ENCODE measurements around the gene CLIC6. TPM values are rescaled to one million over a fixed set of nuclear protein-coding genes. Genes with fewer than 3 reads are reported as not detected.

Gene CLIC6
- total RNA-seq, 3 donors from 2014 or later: 0.96 to 4.8 (median 3.0) TPM

- no peaks in the 10 kb centered on the region for H3K36me3 ChIP-seq (ENCODE audit: low read depth)
- DNase-seq (no peak), ATAC-seq (peak; percentile 32)
- intact Hi-C loops (cut with DNase I, micrococcal nuclease): no loop called here
- TF ChIP-seq CTCF (IDR thresholded peaks at IDR 0.05): no peak
- H3K4me3 ChIP-seq: no peak overlapping the region
- H3K9me3 ChIP-seq: no peaks in the 10 kb centered on the region
- no peaks in the 10 kb centered on the region for H3K4me1 ChIP-seq (ENCODE audit: low read depth)
Measured at GRCh38 chr21:34736116-34736874, 67.5 kb downstream of the CLIC6 start.

- DNase-seq (no peak), ATAC-seq (peak; percentile 27)
- no peak overlapping the region for H3K4me3 ChIP-seq
- no peaks in the 10 kb centered on the region for H3K9me3 ChIP-seq
- TF ChIP-seq CTCF (IDR thresholded peaks at IDR 0.05): no peak
- H3K4me1 ChIP-seq (ENCODE audit: low read depth): no peaks in the 10 kb centered on the region
- no peaks in the 10 kb centered on the region for H3K36me3 ChIP-seq (ENCODE audit: low read depth)
- intact Hi-C loops (cut with DNase I, micrococcal nuclease): no loop called here
Measured at GRCh38 chr21:34737115-34737514, 68.3 kb downstream of the CLIC6 start.

GRCh38 chr21:34740198-34740597, 71.4 kb downstream of the CLIC6 start:
- ATAC-seq: no peak
- H3K36me3 ChIP-seq (ENCODE audit: low read depth): no peaks in the 10 kb centered on the region
- H3K9me3 ChIP-seq: no peaks in the 10 kb centered on the region
- peaks cover 6% of the 10 kb centered on the region for H3K4me1 ChIP-seq (ENCODE audit: low read depth)
- no peak for DNase-seq
- TF ChIP-seq CTCF (IDR thresholded peaks at IDR 0.05): no peak
- H3K4me3 ChIP-seq: no peak overlapping the region
- intact Hi-C loops (cut with DNase I, micrococcal nuclease): loop anchor here (10.0 kb wide), 2 partner anchors 135 to 655 kb away; no protein-coding TSS in a partner anchor

- no peak for TF ChIP-seq CTCF (IDR thresholded peaks at IDR 0.05)
- intact Hi-C loops (cut with DNase I, micrococcal nuclease): loop anchor here (10.0 kb wide), 2 partner anchors 132 to 652 kb away; no protein-coding TSS in a partner anchor
- no peaks in the 10 kb centered on the region for H3K9me3 ChIP-seq
- H3K4me3 ChIP-seq: no peak overlapping the region
- H3K36me3 ChIP-seq (ENCODE audit: low read depth): no peaks in the 10 kb centered on the region
- DNase-seq (no peak), ATAC-seq (no peak)
- peaks cover 6% of the 10 kb centered on the region for H3K4me1 ChIP-seq (ENCODE audit: low read depth)
Measured at GRCh38 chr21:34743285-34743684, 74.5 kb downstream of the CLIC6 start.

GRCh38 chr21:34743831-34744230, 75.0 kb downstream of the CLIC6 start:
- H3K4me3 ChIP-seq: no peak overlapping the region
- peak; percentile 63 for ATAC-seq
- H3K9me3 ChIP-seq: no peaks in the 10 kb centered on the region
- intact Hi-C loops (cut with DNase I, micrococcal nuclease): loop anchor here (10.0 kb wide), 2 partner anchors 131 to 651 kb away; no protein-coding TSS in a partner anchor
- peaks cover 6% of the 10 kb centered on the region for H3K4me1 ChIP-seq (ENCODE audit: low read depth)
- peak in 2 of 3 donors; percentile 42 to 64 for DNase-seq
- H3K36me3 ChIP-seq (ENCODE audit: low read depth): no peaks in the 10 kb centered on the region
- no peak for TF ChIP-seq CTCF (IDR thresholded peaks at IDR 0.05)
